Measurements from ENCODE around the gene CX3CR1.
"Not testable (repeated sequence)": the region's sequence is repeated elsewhere in the genome, so short reads cannot be mapped to it uniquely, and the experiment has no call there.

The CX3CR1 gene

GRCh38 chr3:39227596-39227995 lies 52.2 kb downstream of the CX3CR1 start:
- H3K9me3 ChIP-seq (ENCODE audit: control insufficient read depth, low read length); H3K4me1 ChIP-seq (ENCODE audit: control insufficient read depth, insufficient read depth, low read length); H3K27ac ChIP-seq (ENCODE audit: insufficient read depth, low read depth, low read length, poor library complexity, severe bottlenecking); H3K27me3 ChIP-seq (ENCODE audit: control insufficient read depth, insufficient read depth, low read length, poor library complexity, severe bottlenecking); H3K36me3 ChIP-seq (ENCODE audit: control insufficient read depth, insufficient read depth, low read length); H3K4me3 ChIP-seq (ENCODE audit: insufficient read depth, low read depth, low read length): not testable (repeated sequence)
- 96 to 97% methylated on average over 22 to 26 of the region's 32 CpGs for WGBS, 2 experiments

DNA sequence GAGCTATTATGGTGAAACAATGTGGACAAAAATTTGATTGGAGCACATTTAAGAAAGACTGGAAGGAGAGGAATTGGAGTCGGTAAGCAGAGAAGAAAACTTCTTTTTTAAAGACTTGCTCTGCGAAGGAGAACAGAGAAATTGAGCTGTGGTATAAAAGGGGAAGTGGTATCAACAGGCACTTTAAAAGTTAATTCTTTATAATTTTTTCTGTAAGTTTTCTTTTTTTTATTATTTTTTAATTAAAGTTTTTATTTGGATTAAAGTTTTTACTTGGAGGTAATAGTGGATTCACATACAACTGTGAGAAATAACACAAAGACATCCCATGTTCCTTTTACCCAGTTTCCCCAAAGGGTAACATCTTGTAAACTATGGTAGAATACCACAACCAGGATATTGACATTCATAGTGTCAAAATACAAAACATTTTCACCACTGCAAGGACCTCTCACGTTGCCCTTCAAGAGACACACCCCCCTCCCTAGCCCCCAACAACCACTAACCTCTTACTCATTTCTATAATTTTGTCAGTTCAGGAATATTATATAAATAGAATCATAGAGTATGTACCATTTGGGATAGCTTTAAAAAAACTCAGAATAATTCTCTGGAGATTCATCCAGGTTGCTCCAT lies 53.6 kb downstream of the CX3CR1 start:
- no peaks in the 10 kb centered on the region for H3K9me3 ChIP-seq (ENCODE audit: control insufficient read depth, low read length)
- H3K4me3 ChIP-seq (ENCODE audit: insufficient read depth, low read depth, low read length): no peak overlapping the region
- no peaks in the 10 kb centered on the region for H3K4me1 ChIP-seq (ENCODE audit: control insufficient read depth, insufficient read depth, low read length)
- no peaks in the 10 kb centered on the region for H3K36me3 ChIP-seq (ENCODE audit: control insufficient read depth, insufficient read depth, low read length)
- H3K27ac ChIP-seq (ENCODE audit: insufficient read depth, low read depth, low read length, poor library complexity, severe bottlenecking): no peak overlapping the region
- WGBS, 2 experiments: 75 to 96% methylated on average over 3 of the region's 3 CpGs
- H3K27me3 ChIP-seq (ENCODE audit: control insufficient read depth, insufficient read depth, low read length, poor library complexity, severe bottlenecking): no peaks in the 10 kb centered on the region

GRCh38 chr3:39224288-39224687 lies 55.5 kb downstream of the CX3CR1 start:
- Histone ChIP-seq H3K36me3 (ENCODE audit: control insufficient read depth, insufficient read depth, low read length) (no peaks in the 10 kb centered on the region), H3K9me3 (ENCODE audit: control insufficient read depth, low read length) (no peaks in the 10 kb centered on the region), H3K4me3 (ENCODE audit: insufficient read depth, low read depth, low read length) (no peak overlapping the region), H3K27me3 (ENCODE audit: control insufficient read depth, insufficient read depth, low read length, poor library complexity, severe bottlenecking) (no peaks in the 10 kb centered on the region), H3K4me1 (ENCODE audit: control insufficient read depth, insufficient read depth, low read length) (no peaks in the 10 kb centered on the region), H3K27ac (ENCODE audit: insufficient read depth, low read depth, low read length, poor library complexity, severe bottlenecking) (no peak overlapping the region)
- 71 to 73% methylated on average over 2 of the region's 2 CpGs for WGBS, 2 experiments

DNA sequence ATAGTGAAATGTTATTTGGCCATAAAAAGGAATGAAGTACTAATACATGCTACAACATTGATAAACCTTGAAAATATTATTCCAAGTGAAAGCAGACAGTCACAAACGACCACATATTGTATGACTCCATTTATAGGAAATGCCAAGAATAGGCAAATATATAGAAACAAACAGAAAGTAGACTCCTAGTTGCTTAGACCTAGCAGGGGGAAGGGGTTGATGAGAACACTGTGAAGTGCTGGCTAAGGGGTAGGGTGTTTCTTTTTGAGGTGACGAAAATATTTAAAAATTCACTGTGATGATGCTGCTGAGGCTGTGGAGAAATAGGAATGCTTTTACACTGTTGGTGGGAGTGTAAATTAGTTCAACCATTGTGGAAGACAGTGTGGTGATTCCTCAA lies 56.9 kb downstream of the CX3CR1 start:
- Histone ChIP-seq H3K27me3 (ENCODE audit: control insufficient read depth, insufficient read depth, low read length, poor library complexity, severe bottlenecking) (no peaks in the 10 kb centered on the region), H3K4me3 (ENCODE audit: insufficient read depth, low read depth, low read length) (no peak overlapping the region), H3K36me3 (ENCODE audit: control insufficient read depth, insufficient read depth, low read length) (no peaks in the 10 kb centered on the region), H3K9me3 (ENCODE audit: control insufficient read depth, low read length) (no peaks in the 10 kb centered on the region), H3K4me1 (ENCODE audit: control insufficient read depth, insufficient read depth, low read length) (no peaks in the 10 kb centered on the region), H3K27ac (ENCODE audit: insufficient read depth, low read depth, low read length, poor library complexity, severe bottlenecking) (no peak overlapping the region)
- 92 to 100% methylated on average over 1 to 2 of the region's 2 CpGs for WGBS, 2 experiments

GRCh38 chr3:39222462-39222861 lies 57.4 kb downstream of the CX3CR1 start:
- no peaks in the 10 kb centered on the region for H3K27me3 ChIP-seq (ENCODE audit: control insufficient read depth, insufficient read depth, low read length, poor library complexity, severe bottlenecking)

GRCh38 chr3:39221141-39221530 lies 58.7 kb downstream of the CX3CR1 start:
- no peaks in the 10 kb centered on the region for H3K27me3 ChIP-seq (ENCODE audit: control insufficient read depth, insufficient read depth, low read length, poor library complexity, severe bottlenecking)
- H3K9me3 ChIP-seq (ENCODE audit: control insufficient read depth, low read length): no peaks in the 10 kb centered on the region
- no peak overlapping the region for H3K27ac ChIP-seq (ENCODE audit: insufficient read depth, low read depth, low read length, poor library complexity, severe bottlenecking)

More at GRCh38 chr3:39222462-39222861, 57.4 kb downstream of the CX3CR1 start:
- no peak overlapping the region for H3K4me3 ChIP-seq (ENCODE audit: insufficient read depth, low read depth, low read length)
- H3K4me1 ChIP-seq (ENCODE audit: control insufficient read depth, insufficient read depth, low read length): no peaks in the 10 kb centered on the region
- WGBS, 2 experiments: 100% methylated on average over 1 of the region's 1 CpG
- no peaks in the 10 kb centered on the region for H3K9me3 ChIP-seq (ENCODE audit: control insufficient read depth, low read length)
- no peaks in the 10 kb centered on the region for H3K36me3 ChIP-seq (ENCODE audit: control insufficient read depth, insufficient read depth, low read length)
- H3K27ac ChIP-seq (ENCODE audit: insufficient read depth, low read depth, low read length, poor library complexity, severe bottlenecking): no peak overlapping the region

DNA sequence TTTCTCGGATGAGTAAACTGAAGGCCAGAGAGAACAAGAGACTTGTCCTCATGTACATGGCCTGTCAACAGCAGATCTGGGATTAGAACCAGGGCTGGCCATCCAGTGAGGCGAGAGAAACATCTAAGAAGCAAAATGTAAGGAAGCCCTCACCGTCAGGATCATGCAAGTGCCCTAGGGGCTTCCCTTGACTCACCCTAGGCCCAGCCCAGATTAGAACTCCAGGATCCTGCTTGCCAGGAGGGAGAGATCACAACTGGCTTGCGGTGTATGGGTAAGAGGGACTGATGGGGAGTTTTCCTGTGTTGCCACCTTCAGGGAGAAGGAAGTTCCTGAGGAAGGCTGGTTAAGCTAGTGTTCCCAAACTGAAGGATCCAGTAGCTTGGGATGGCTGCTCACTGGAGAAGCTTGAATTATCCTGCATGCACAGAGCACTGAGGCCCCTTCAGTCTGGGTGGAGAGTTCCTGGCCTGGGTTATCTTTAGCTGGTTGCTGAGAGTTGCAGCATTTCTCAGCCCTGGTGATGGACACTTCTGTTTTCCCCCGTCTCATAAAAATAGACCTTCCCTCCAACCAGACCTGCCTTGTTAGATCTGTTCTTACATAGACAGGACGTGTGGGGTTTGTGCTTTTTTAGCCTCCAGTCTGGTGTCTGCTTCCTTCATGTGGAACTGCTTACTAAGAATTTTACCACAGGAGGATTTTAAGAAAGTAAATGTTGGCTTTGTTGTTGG lies 59.3 kb downstream of the CX3CR1 start:
- H3K27me3 ChIP-seq (ENCODE audit: control insufficient read depth, insufficient read depth, low read length, poor library complexity, severe bottlenecking): no peaks in the 10 kb centered on the region
- H3K4me3 ChIP-seq (ENCODE audit: insufficient read depth, low read depth, low read length): no peak overlapping the region
- no peaks in the 10 kb centered on the region for H3K36me3 ChIP-seq (ENCODE audit: control insufficient read depth, insufficient read depth, low read length)
- H3K9me3 ChIP-seq (ENCODE audit: control insufficient read depth, low read length): no peaks in the 10 kb centered on the region
- H3K4me1 ChIP-seq (ENCODE audit: control insufficient read depth, insufficient read depth, low read length): no peaks in the 10 kb centered on the region
- H3K27ac ChIP-seq (ENCODE audit: insufficient read depth, low read depth, low read length, poor library complexity, severe bottlenecking): no peak overlapping the region
- whole genome bisulfite sequencing, 2 experiments: 76 to 80% methylated on average over 6 of the region's 6 CpGs

More at GRCh38 chr3:39221141-39221530, 58.7 kb downstream of the CX3CR1 start:
- Histone ChIP-seq H3K4me3 (ENCODE audit: insufficient read depth, low read depth, low read length) (no peak overlapping the region), H3K4me1 (ENCODE audit: control insufficient read depth, insufficient read depth, low read length) (no peaks in the 10 kb centered on the region), H3K36me3 (ENCODE audit: control insufficient read depth, insufficient read depth, low read length) (no peaks in the 10 kb centered on the region)

DNA sequence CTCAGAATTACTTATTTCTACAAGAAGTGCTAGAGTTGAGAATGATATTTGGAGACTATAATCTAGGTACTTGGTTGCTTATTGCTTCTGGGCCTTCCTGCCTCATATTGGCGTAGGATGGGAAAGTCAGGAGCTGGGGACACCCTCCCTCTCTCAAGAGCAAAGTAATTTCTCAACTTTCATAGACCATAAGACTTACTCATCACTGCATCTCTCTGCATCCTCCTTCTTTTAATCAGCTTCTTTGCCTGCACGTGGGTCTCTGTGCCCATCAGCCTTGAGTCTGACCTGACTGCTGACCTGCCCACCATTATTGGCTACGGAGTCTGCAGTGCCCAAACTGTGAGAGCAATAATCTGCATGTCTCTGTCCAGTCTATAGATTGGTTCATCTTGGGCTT lies 60.1 kb downstream of the CX3CR1 start:
- no peak overlapping the region for H3K27ac ChIP-seq (ENCODE audit: insufficient read depth, low read depth, low read length, poor library complexity, severe bottlenecking)
- H3K27me3 ChIP-seq (ENCODE audit: control insufficient read depth, insufficient read depth, low read length, poor library complexity, severe bottlenecking): no peaks in the 10 kb centered on the region
- H3K9me3 ChIP-seq (ENCODE audit: control insufficient read depth, low read length): no peaks in the 10 kb centered on the region
- 92 to 93% methylated on average over 3 of the region's 3 CpGs for WGBS, 2 experiments
- H3K36me3 ChIP-seq (ENCODE audit: control insufficient read depth, insufficient read depth, low read length): no peaks in the 10 kb centered on the region
- no peak overlapping the region for H3K4me3 ChIP-seq (ENCODE audit: insufficient read depth, low read depth, low read length)
- H3K4me1 ChIP-seq (ENCODE audit: control insufficient read depth, insufficient read depth, low read length): no peaks in the 10 kb centered on the region

DNA sequence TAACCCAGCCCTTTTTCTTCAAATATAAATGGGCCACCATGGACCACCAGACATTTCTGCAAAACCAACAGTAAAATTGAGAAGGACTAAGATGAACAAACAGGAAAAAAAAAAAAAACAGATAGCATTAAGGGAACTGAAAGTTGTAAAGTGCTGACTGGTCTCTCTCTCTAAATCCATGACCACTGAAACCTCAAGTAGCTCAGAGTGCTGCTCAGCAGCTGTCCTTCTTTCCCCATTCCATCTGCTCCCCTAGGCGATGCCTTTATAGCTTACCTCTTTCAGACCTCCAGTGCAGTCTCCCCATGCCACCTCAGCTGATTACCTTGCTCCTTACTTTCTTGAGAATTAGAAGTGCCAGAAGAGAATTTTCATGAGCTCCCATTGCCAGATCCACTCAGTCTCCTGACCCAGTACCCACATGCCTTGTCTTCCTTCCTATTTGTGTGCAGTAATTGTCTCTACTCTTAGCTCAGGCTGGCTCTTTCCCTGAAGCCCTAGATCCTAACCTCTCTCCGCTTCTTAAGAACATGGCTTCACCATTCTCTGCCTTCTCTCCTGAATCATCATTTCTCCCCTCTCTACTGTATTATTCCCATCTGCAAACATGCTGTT lies 63.6 kb downstream of the CX3CR1 start:
- no peaks in the 10 kb centered on the region for H3K9me3 ChIP-seq (ENCODE audit: control insufficient read depth, low read length)
- no peak overlapping the region for H3K4me3 ChIP-seq (ENCODE audit: insufficient read depth, low read depth, low read length)
- H3K27ac ChIP-seq (ENCODE audit: insufficient read depth, low read depth, low read length, poor library complexity, severe bottlenecking): no peak overlapping the region
- H3K36me3 ChIP-seq (ENCODE audit: control insufficient read depth, insufficient read depth, low read length): no peaks in the 10 kb centered on the region
- 89 to 94% methylated on average over 2 of the region's 2 CpGs for WGBS, 2 experiments
- no peaks in the 10 kb centered on the region for H3K27me3 ChIP-seq (ENCODE audit: control insufficient read depth, insufficient read depth, low read length, poor library complexity, severe bottlenecking)
- H3K4me1 ChIP-seq (ENCODE audit: control insufficient read depth, insufficient read depth, low read length): no peaks in the 10 kb centered on the region

DNA sequence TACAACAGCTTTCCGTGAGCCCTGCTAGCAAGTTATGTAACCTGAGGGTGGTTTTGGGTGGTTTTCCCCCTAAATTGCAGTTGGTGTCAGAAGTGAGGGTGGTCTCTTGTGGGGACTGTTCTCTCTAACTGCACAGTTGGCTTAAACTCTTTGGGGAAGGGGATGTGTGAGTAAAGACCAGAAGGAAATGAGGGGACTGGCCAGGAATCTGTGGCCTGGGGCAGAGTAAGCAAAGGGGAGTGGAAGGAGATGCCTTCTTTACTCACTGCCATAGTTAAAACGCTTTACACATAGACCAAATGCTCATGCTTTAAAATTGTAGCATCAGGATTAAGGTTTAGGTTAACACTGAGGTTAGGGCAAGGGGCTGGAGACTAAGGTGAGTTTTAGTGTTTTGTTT lies 66.2 kb downstream of the CX3CR1 start:
- no peaks in the 10 kb centered on the region for H3K9me3 ChIP-seq (ENCODE audit: control insufficient read depth, low read length)
- 82 to 86% methylated on average over 2 of the region's 2 CpGs for WGBS, 2 experiments
- H3K36me3 ChIP-seq (ENCODE audit: control insufficient read depth, insufficient read depth, low read length): no peaks in the 10 kb centered on the region
- no peak overlapping the region for H3K27ac ChIP-seq (ENCODE audit: insufficient read depth, low read depth, low read length, poor library complexity, severe bottlenecking)
- H3K27me3 ChIP-seq (ENCODE audit: control insufficient read depth, insufficient read depth, low read length, poor library complexity, severe bottlenecking): no peaks in the 10 kb centered on the region
- H3K4me3 ChIP-seq (ENCODE audit: insufficient read depth, low read depth, low read length): no peak overlapping the region
- no peaks in the 10 kb centered on the region for H3K4me1 ChIP-seq (ENCODE audit: control insufficient read depth, insufficient read depth, low read length)

Measured in ectodermal cell (in vitro differentiated cells).